Testis (tissue), 3 donors: ENCODE measurements around the gene MRFAP1. TPM values are rescaled to one million over a fixed set of nuclear protein-coding genes. Genes with fewer than 3 reads are reported as not detected.

ENCODE experiments used
- DNase-seq: peaks from one replicate; pipeline ENCODE4 v3.0.0-alpha.2; 2019
- H3K27ac ChIP-seq, 2 donors: fragments of 200-600 bp; sonication (generic); one replicate each; pipeline ENCODE4 v1.5.1; 2019
- H3K27me3 ChIP-seq: fragments of 200-600 bp; sonication (generic); one replicate; pipeline ENCODE4 v1.5.1; 2019
- H3K36me3 ChIP-seq: fragments of 200-600 bp; sonication (generic); one replicate; pipeline ENCODE4 v1.5.1; 2017; ENCODE audit warnings: low read depth; ENCODE audit errors: missing control alignments
- H3K4me1 ChIP-seq: fragments of 200-600 bp; sonication (generic); one replicate; pipeline ENCODE4 v1.5.1; 2019
- H3K4me3 ChIP-seq, 2 donors: fragments of 200-600 bp; sonication (generic); one replicate each; pipeline ENCODE4 v1.5.1; 2017 to 2019
- H3K9me3 ChIP-seq: fragments of 200-600 bp; sonication (generic); one replicate; pipeline ENCODE4 v1.5.1; 2017
- POLR2A ChIP-seq: fragments of 450-650 bp; IDR thresholded peaks from one replicate; pipeline ENCODE4 v1.6.1; 2017; ENCODE audit warnings: antibody characterized with exemption, mild to moderate bottlenecking, moderate library complexity
- WGBS, 2 donors: methylation state at CpG; one replicate each; pipeline ENCODE4 v1.1.5; 2018; 5-methylcytosine and 5-hydroxymethylcytosine counted together
- intact Hi-C: fragments of 100-400 bp; cut with DNase I; formaldehyde crosslinking; loops from one replicate; pipeline ENCODE4 v1.15.1; 2023; ENCODE audit warnings: low total_unique reads
- polyA plus RNA-seq: library from polyadenylated mRNA; stranded (reverse); fragments of 350-450 nt; fragmentation: Illumina TruSeq; extraction: RNeasy Lipid Tissue Mini Kit (QIAGEN cat#74804); gene quantifications from one replicate; pipeline ENCODE4 v1.2.3, GENCODE V29; 2014; ENCODE audit warnings: low read depth, low replicate concordance; ENCODE audit not compliant: insufficient read depth
- total RNA-seq, 2 donors: library from RNA; depleted of rRNA; stranded (reverse); fragments of >200 nt; gene quantifications; one replicate each; pipeline ENCODE4 v1.2.3, GENCODE V29; 2016
- TF ChIP-seq, protein P1 (sequence below), 3 experiments: fragments of 450-650 bp in 2 of 3; fragments of 200-600 bp in 1 of 3; sonication (generic) in 1 of 3; IDR thresholded peaks; one replicate each; pipeline ENCODE4 v1.5.1; 2016 to 2019; ENCODE audit warnings: antibody characterized with exemption in 3 of 3, mild to moderate bottlenecking in 2 of 3, moderate library complexity in 1 of 3

Gene MRFAP1
- total and polyA plus RNA-seq, 3 donors from 2014 or later: 289 to 382 (median 308) TPM

DNA sequence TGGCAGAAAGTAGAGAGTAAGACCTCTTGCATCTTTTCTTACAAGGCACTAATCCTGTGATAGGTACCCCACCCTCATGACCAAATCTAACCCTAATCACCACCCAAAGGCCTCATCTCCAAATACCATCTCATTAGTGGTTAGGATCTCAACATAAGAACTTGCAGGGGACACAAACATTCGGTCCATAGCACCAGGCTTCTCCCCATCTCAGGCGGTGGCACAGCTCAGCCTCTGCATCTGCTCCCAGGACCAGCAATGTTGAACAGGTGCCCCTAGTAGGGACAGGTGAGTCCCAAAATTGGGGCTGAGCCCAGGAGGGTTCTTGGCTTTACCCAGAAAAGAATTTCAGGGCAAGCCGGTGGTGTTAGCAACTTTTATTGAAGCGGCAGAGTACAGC, 8.4 kb upstream of the MRFAP1 start:
- H3K4me1 ChIP-seq: no peaks in the 10 kb centered on the region
- H3K9me3 ChIP-seq: no peaks in the 10 kb centered on the region
- DNase-seq: no peak
- H3K27ac ChIP-seq: no peak overlapping the region
- no peak for TF ChIP-seq POLR2A
- TF ChIP-seq, protein P1, sequence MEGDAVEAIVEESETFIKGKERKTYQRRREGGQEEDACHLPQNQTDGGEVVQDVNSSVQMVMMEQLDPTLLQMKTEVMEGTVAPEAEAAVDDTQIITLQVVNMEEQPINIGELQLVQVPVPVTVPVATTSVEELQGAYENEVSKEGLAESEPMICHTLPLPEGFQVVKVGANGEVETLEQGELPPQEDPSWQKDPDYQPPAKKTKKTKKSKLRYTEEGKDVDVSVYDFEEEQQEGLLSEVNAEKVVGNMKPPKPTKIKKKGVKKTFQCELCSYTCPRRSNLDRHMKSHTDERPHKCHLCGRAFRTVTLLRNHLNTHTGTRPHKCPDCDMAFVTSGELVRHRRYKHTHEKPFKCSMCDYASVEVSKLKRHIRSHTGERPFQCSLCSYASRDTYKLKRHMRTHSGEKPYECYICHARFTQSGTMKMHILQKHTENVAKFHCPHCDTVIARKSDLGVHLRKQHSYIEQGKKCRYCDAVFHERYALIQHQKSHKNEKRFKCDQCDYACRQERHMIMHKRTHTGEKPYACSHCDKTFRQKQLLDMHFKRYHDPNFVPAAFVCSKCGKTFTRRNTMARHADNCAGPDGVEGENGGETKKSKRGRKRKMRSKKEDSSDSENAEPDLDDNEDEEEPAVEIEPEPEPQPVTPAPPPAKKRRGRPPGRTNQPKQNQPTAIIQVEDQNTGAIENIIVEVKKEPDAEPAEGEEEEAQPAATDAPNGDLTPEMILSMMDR (IDR thresholded peaks at IDR 0.05): no peak
- no peaks in the 10 kb centered on the region for H3K36me3 ChIP-seq
- H3K27me3 ChIP-seq: no peaks in the 10 kb centered on the region
- H3K4me3 ChIP-seq: no peak overlapping the region
- intact Hi-C loops: no loop called here
- WGBS, 2 donors: 94 to 100% methylated on average over 3 to 4 of the region's 4 CpGs

- no peaks in the 10 kb centered on the region for H3K9me3 ChIP-seq
- no peak overlapping the region for H3K4me3 ChIP-seq
- no peaks in the 10 kb centered on the region for H3K27me3 ChIP-seq
- no peak for TF ChIP-seq POLR2A
- TF ChIP-seq, protein P1 (IDR thresholded peaks at IDR 0.05): no peak
- no peaks in the 10 kb centered on the region for H3K36me3 ChIP-seq
- no peaks in the 10 kb centered on the region for H3K4me1 ChIP-seq
- no peak overlapping the region for H3K27ac ChIP-seq
- WGBS, 2 donors: 58 to 71% methylated on average over 10 of the region's 10 CpGs
- no peak for DNase-seq
- intact Hi-C loops: no loop called here
Observed at GRCh38 chr4:6633091-6633906, 7.2 kb upstream of the MRFAP1 start.

GRCh38 chr4:6634746-6635145, 5.7 kb upstream of the MRFAP1 start:
- WGBS, 2 donors: 84 to 87% methylated on average over 9 of the region's 9 CpGs
- Histone ChIP-seq H3K27ac (no peak overlapping the region), H3K4me3 (no peak overlapping the region), H3K27me3 (no peaks in the 10 kb centered on the region), H3K9me3 (no peaks in the 10 kb centered on the region), H3K4me1 (peaks cover under 1% of the 10 kb centered on the region), H3K36me3 (no peaks in the 10 kb centered on the region)
- intact Hi-C loops: no loop called here
- no peak for DNase-seq
- TF ChIP-seq POLR2A: no peak
- TF ChIP-seq, protein P1 (IDR thresholded peaks at IDR 0.05): no peak

DNA sequence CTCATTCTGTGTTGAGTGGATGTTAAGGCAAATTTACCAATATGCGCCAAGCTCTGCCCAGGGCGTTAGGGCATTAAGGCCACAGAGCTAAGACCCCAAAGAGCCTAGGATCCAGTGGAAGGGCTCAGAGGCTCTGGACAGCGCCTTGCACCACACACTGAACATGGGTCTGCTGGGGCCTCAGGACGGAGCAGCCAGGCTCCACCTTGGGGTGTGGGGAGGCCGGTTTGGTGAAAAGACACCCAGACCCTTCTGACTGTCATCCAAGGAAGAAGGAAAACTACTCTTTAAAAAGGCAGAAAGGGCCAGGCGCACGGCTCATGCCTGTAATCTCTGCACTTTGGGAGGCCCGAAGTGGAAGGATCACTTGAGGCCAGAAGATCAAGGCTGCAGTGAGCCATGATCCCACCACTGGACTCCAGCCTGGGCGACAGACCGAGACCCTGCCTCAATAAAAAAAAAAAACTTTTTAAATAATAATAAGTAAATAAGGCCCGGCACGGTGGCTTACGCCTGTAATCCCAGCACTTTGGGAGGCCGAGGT, 1.3 kb upstream of the MRFAP1 start:
- Histone ChIP-seq H3K27me3 (no peaks in the 10 kb centered on the region), H3K4me1 (peaks cover 24% of the 10 kb centered on the region), H3K9me3 (no peaks in the 10 kb centered on the region), H3K27ac (no peak overlapping the region), H3K36me3 (no peaks in the 10 kb centered on the region), H3K4me3 (no peak overlapping the region)
- 65 to 74% methylated on average over 14 of the region's 14 CpGs for WGBS, 2 donors
- TF ChIP-seq, protein P1 (IDR thresholded peaks at IDR 0.05): no peak
- DNase-seq: no peak
- intact Hi-C loops: no loop called here
